SK-N-SH (cell line): ENCODE data around the gene TMEM9. TPM values are rescaled to one million over a fixed set of nuclear protein-coding genes. Genes with fewer than 3 reads are reported as not detected.

Source experiments
- CTCF ChIA-PET: fragments of 300-600, 350-600 bp; formaldehyde crosslinking; extraction: SDS; loops from one replicate; lab custom pipeline; 2021; lab: Yijun Ruan, JAX
- POLR2A ChIA-PET: fragments of 350-600 bp; sonication (Branson Sonifier 250); formaldehyde crosslinking; extraction: SDS; loops from one replicate; lab custom pipeline; 2020; ENCODE audit warnings: antibody characterized with exemption, inconsistent platforms; lab: Yijun Ruan, JAX
- DNase-seq: peaks from one replicate; pipeline ENCODE4 v3.0.0; 2012
- H2AFZ ChIP-seq: fragments of 200-600 bp; sonication (generic); 2 replicates; pipeline ENCODE4 v1.8.1; 2016; ENCODE audit warnings: antibody characterized with exemption, mild to moderate bottlenecking, low read depth
- H3F3A ChIP-seq: fragments of 200-600 bp; sonication (generic); replicated peaks from 2 replicates; pipeline ENCODE3; 2016; ENCODE audit warnings: antibody characterized with exemption, mild to moderate bottlenecking; ENCODE audit not compliant: insufficient read depth
- H3K27ac ChIP-seq, 2 experiments: fragments of 200-500 bp in 1 of 2; fragments of 200-600 bp in 1 of 2; sonication (Bioruptor generic) in 1 of 2; sonication (generic), shearing (Covaris generic) in 1 of 2; 2 replicates each; pipeline versions ENCODE4 v1.5.1 to v1.6.1; 2014 to 2016; ENCODE audit warnings: low read depth in 2 of 2, inconsistent platforms in 1 of 2, low read length in 1 of 2, mild to moderate bottlenecking in 1 of 2, mixed read lengths in 1 of 2
- H3K27me3 ChIP-seq: fragments of 200-600 bp; sonication (generic), shearing (Covaris generic); 2 replicates; pipeline ENCODE4 v1.6.1; 2016; ENCODE audit warnings: mixed run types; ENCODE audit not compliant: insufficient read depth
- H3K36me3 ChIP-seq, 2 experiments: fragments of 200-500 bp in 1 of 2; fragments of 200-600 bp in 1 of 2; sonication (Bioruptor generic) in 1 of 2; sonication (generic) in 1 of 2; replicated peaks in 1 of 2; 2 replicates each; pipeline versions ENCODE3 to v1.5.1; 2014 to 2016; ENCODE audit warnings: low read length in 1 of 2, mild to moderate bottlenecking in 1 of 2; ENCODE audit not compliant: insufficient read depth in 2 of 2, control insufficient read depth in 1 of 2
- H3K4me1 ChIP-seq, 2 experiments: fragments of 200-500 bp in 1 of 2; fragments of 200-600 bp in 1 of 2; sonication (Bioruptor generic) in 1 of 2; sonication (generic), shearing (Covaris generic) in 1 of 2; 2 replicates each; pipeline versions ENCODE4 v1.5.1 to v1.6.1; 2014 to 2016; ENCODE audit warnings: low read depth in 1 of 2, low read length in 1 of 2, mixed run types in 1 of 2; ENCODE audit not compliant: insufficient read depth in 2 of 2, control insufficient read depth in 1 of 2
- H3K4me2 ChIP-seq: fragments of 200-600 bp; sonication (generic), shearing (Covaris generic); 2 replicates; pipeline ENCODE4 v1.6.1; 2017; ENCODE audit warnings: mixed run types
- H3K4me3 ChIP-seq, 2 experiments: fragments of 200-500 bp in 1 of 2; fragments of 200-600 bp in 1 of 2; sonication (Bioruptor generic) in 1 of 2; sonication (generic), shearing (Covaris generic) in 1 of 2; 2 replicates each; pipeline versions ENCODE4 v1.5.1 to v1.8.1; 2014 to 2016; ENCODE audit warnings: low read depth in 2 of 2, inconsistent platforms in 1 of 2, low read length in 1 of 2, mild to moderate bottlenecking in 1 of 2, mixed read lengths in 1 of 2, moderate library complexity in 1 of 2
- H3K79me2 ChIP-seq: fragments of 200-600 bp; sonication (generic); 2 replicates; pipeline ENCODE4 v1.8.1; 2017; ENCODE audit warnings: mild to moderate bottlenecking; ENCODE audit not compliant: insufficient read depth
- H3K9ac ChIP-seq: fragments of 200-600 bp; sonication (generic); 2 replicates; pipeline ENCODE4 v1.6.1; 2017; ENCODE audit warnings: mixed run types
- H3K9me2 ChIP-seq: fragments of 200-600 bp; sonication (generic); 2 replicates; pipeline ENCODE4 v1.6.1; 2017; ENCODE audit warnings: mixed run types
- H3K9me3 ChIP-seq: fragments of 200-600 bp; sonication (generic); 2 replicates; pipeline ENCODE4 v1.6.1; 2017; ENCODE audit warnings: mixed run types, mild to moderate bottlenecking, moderate library complexity
- H4K20me1 ChIP-seq: fragments of 200-600 bp; sonication (generic); 2 replicates; pipeline ENCODE4 v1.6.1; 2017; ENCODE audit warnings: mild to moderate bottlenecking, mixed run types; ENCODE audit not compliant: insufficient read depth
- CHD2 ChIP-seq: fragments of 150-350 bp; IDR thresholded peaks from 2 replicates; pipeline ENCODE4 v1.6.1; 2018; ENCODE audit warnings: low read length; ENCODE audit not compliant: partially characterized antibody
- ELF1 ChIP-seq: IDR thresholded peaks from 2 replicates; pipeline ENCODE4 v1.4.0; 2012
- EZH2phosphoT487 ChIP-seq: fragments of 200-600 bp; sonication (generic); IDR thresholded peaks from 2 replicates; pipeline ENCODE4 v1.6.1; 2017; ENCODE audit warnings: low read depth, mixed run types, mild to moderate bottlenecking, antibody characterized with exemption, moderate library complexity, borderline replicate concordance
- FOSL2 ChIP-seq: IDR thresholded peaks from 2 replicates; pipeline ENCODE4 v1.4.0; 2012; ENCODE audit warnings: low read depth, mild to moderate bottlenecking, moderate library complexity, borderline replicate concordance
- FOXJ3 ChIP-seq: sonication (generic); formaldehyde crosslinking; IDR thresholded peaks from 2 replicates; pipeline ENCODE4 v1.5.1; 2020; ENCODE audit warnings: mild to moderate bottlenecking, missing genetic modification reagents
- GABPA ChIP-seq: IDR thresholded peaks from 2 replicates; pipeline ENCODE4 v1.4.0; 2012; ENCODE audit warnings: low read depth, mild to moderate bottlenecking
- JUND ChIP-seq: IDR thresholded peaks from 2 replicates; pipeline ENCODE4 v1.4.0; 2012
- MXI1 ChIP-seq: IDR thresholded peaks from 2 replicates; pipeline ENCODE4 v1.6.1; 2012; ENCODE audit warnings: mild to moderate bottlenecking, low read depth, low read length, improper control_type of control experiment
- NFIC ChIP-seq: IDR thresholded peaks from 2 replicates; pipeline ENCODE4 v1.4.0; 2012; ENCODE audit warnings: borderline replicate concordance
- NRF1 ChIP-seq: IDR thresholded peaks from 2 replicates; pipeline ENCODE4 v1.6.1; 2012; ENCODE audit warnings: low read depth, mild to moderate bottlenecking, low read length
- PBX3 ChIP-seq: IDR thresholded peaks from 2 replicates; pipeline ENCODE4; 2012
- POLR2AphosphoS5 ChIP-seq: IDR thresholded peaks from 2 replicates; pipeline ENCODE4 v1.6.1; 2012; ENCODE audit warnings: low read depth, low read length
- RAD21 ChIP-seq: IDR thresholded peaks from 2 replicates; pipeline ENCODE4 v1.6.1; 2012; ENCODE audit warnings: mild to moderate bottlenecking, low read length
- REST ChIP-seq: IDR thresholded peaks from 2 replicates; pipeline ENCODE4 v1.6.1; 2012; ENCODE audit warnings: mild to moderate bottlenecking, low read depth, low read length, moderate library complexity
- RFX5 ChIP-seq: IDR thresholded peaks from 2 replicates; pipeline ENCODE4 v1.6.1; 2012; ENCODE audit warnings: mild to moderate bottlenecking, improper control_type of control experiment, low read length
- RXRA ChIP-seq: IDR thresholded peaks from 2 replicates; pipeline ENCODE4 v1.4.0; 2012; ENCODE audit warnings: low read depth, mild to moderate bottlenecking, borderline replicate concordance
- SIN3A ChIP-seq: IDR thresholded peaks from 2 replicates; pipeline ENCODE4 v1.6.1; 2012; ENCODE audit warnings: low read depth, mild to moderate bottlenecking, low read length, moderate library complexity, borderline replicate concordance
- SMC3 ChIP-seq: IDR thresholded peaks from 2 replicates; pipeline ENCODE4 v1.6.1; 2012; ENCODE audit warnings: low read depth, low read length, improper control_type of control experiment
- TCF12 ChIP-seq: IDR thresholded peaks from 2 replicates; pipeline ENCODE4 v1.4.0; 2012
- YY1 ChIP-seq: IDR thresholded peaks from 2 replicates; pipeline ENCODE4 v1.4.0; 2012; ENCODE audit warnings: low read depth, mild to moderate bottlenecking
- WGBS: methylation state at CpG from one replicate; pipeline ENCODE4 v1.1.6; 2017; ENCODE audit warnings: low lambda C conversion rate; 5-methylcytosine and 5-hydroxymethylcytosine counted together
- polyA plus RNA-seq, 3 experiments: library from polyadenylated mRNA; depleted of rRNA; stranded (reverse); fragments of >200 nt; gene quantifications; 2 replicates each; pipeline ENCODE4 v1.2.3, GENCODE V29; 2012
- TF ChIP-seq, protein P1 (sequence below): fragments of 150-350 bp; IDR thresholded peaks from 2 replicates; pipeline ENCODE4 v1.6.1; 2016; ENCODE audit warnings: mild to moderate bottlenecking, low read depth, low read length

Gene TMEM9
- polyA plus RNA-seq (2012; rRNA removed) = 126 and 160 TPM in 2 replicates
- 72.5 and 122 TPM in 2 replicates for polyA plus RNA-seq (2012; cell fraction: cytosol; rRNA removed)
- 97.8 and 148 TPM in 2 replicates for polyA plus RNA-seq (2012; cell fraction: nucleus; rRNA removed)

- H3K79me2 ChIP-seq = peaks cover 15% of the 10 kb centered on the region
- H3F3A ChIP-seq = no peaks in the 10 kb centered on the region
- H3K4me2 ChIP-seq = peak within 1 kb of the TSS; percentile 99
- no peaks in the 10 kb centered on the region for H3K9me2 ChIP-seq
- H2AFZ ChIP-seq = peak within 1 kb of the TSS; percentile 95
- peak within 1 kb of the TSS; percentile 75 for H3K9ac ChIP-seq
- peaks cover 16 to 27% of the 10 kb centered on the region in 2 experiments for H3K36me3 ChIP-seq
- peaks cover 11 to 16% of the 10 kb centered on the region in 2 experiments; a peak in 3 of 4 replicates for H3K4me1 ChIP-seq
- DNase-seq = peak; percentile 97
- H3K4me3 ChIP-seq = peak within 1 kb of the TSS; percentile 63 to 84
- peak within 1 kb of the TSS in 1 of 2 experiments; percentile 86; a peak in 2 of 4 replicates for H3K27ac ChIP-seq
- ChIA-PET POLR2A (interaction anchor here (0.7 to 1.2 kb wide), 7 partner anchors 11 to 35 kb away, joined by 3 to 4 read pairs (median 3); no protein-coding TSS in a partner anchor), CTCF (interaction anchor here (0.6 to 3.0 kb wide), 8 partner anchors 14 to 112 kb away, joined by 3 to 15 read pairs (median 3); no protein-coding TSS in a partner anchor)
- no peaks in the 10 kb centered on the region for H3K9me3 ChIP-seq
- H3K27me3 ChIP-seq = no peaks in the 10 kb centered on the region
- no peaks in the 10 kb centered on the region for H4K20me1 ChIP-seq
- 49% methylated on average over 16 of the region's 31 CpGs for WGBS
- TF ChIP-seq RFX5 = peak; percentile 81
- peak; percentile 98 for TF ChIP-seq PBX3
- peak; percentile 73 for TF ChIP-seq CHD2
- no peak for TF ChIP-seq JUND
- 0 out of 2 replicates have a peak, but pooled peaks have one; percentile 25 for TF ChIP-seq SIN3A
- TF ChIP-seq, protein P1, sequence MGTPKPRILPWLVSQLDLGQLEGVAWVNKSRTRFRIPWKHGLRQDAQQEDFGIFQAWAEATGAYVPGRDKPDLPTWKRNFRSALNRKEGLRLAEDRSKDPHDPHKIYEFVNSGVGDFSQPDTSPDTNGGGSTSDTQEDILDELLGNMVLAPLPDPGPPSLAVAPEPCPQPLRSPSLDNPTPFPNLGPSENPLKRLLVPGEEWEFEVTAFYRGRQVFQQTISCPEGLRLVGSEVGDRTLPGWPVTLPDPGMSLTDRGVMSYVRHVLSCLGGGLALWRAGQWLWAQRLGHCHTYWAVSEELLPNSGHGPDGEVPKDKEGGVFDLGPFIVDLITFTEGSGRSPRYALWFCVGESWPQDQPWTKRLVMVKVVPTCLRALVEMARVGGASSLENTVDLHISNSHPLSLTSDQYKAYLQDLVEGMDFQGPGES = peak; percentile 82
- peak; percentile 48; the same call in 1 of the 2 replicates for TF ChIP-seq POLR2AphosphoS5
- TF ChIP-seq MXI1 = peak; percentile 72
- no peak for TF ChIP-seq FOSL2
- TF ChIP-seq NRF1 = peak; percentile 84
Measured at GRCh38 chr1:201154389-201155165, at the start of gene TMEM9. TMEM9 (minus strand) TSS chr1:201154474; CDS start chr1:201153923, 551 bp downstream.

GRCh38 chr1:201198598-201198997 is 44.3 kb upstream of the TMEM9 start:
- CTCF ChIA-PET = interaction anchor here (1.1 to 3.6 kb wide), 5 partner anchors 13 to 163 kb away, joined by 3 to 15 read pairs (median 3); no protein-coding TSS in a partner anchor
- WGBS = 84% methylated on average over 3 of the region's 3 CpGs
- TF ChIP-seq TCF12 = no peak
- no peak for TF ChIP-seq FOXJ3 (CRISPR knock-in tag)
- no peak for TF ChIP-seq GABPA
- no peak for TF ChIP-seq RXRA
- TF ChIP-seq RAD21 = no peak
- TF ChIP-seq CHD2 = no peak
- no peak for TF ChIP-seq RFX5
- TF ChIP-seq YY1 = no peak
- no peak for TF ChIP-seq REST
- TF ChIP-seq EZH2phosphoT487 = no peak
- TF ChIP-seq NRF1 = no peak
- no peak for TF ChIP-seq ELF1
- no peak for TF ChIP-seq SMC3
- no peak for TF ChIP-seq NFIC

More at GRCh38 chr1:201198598-201198997, 44.3 kb upstream of the TMEM9 start:
- no peaks in the 10 kb centered on the region for H3F3A ChIP-seq
- H3K4me3 ChIP-seq = no peak overlapping the region
- H3K9ac ChIP-seq = no peak overlapping the region
- no peaks in the 10 kb centered on the region for H3K4me1 ChIP-seq
- H3K79me2 ChIP-seq = no peaks in the 10 kb centered on the region
- POLR2A ChIA-PET = no interaction called here
- DNase-seq = no peak
- H3K9me2 ChIP-seq = no peaks in the 10 kb centered on the region
- no peaks in the 10 kb centered on the region for H4K20me1 ChIP-seq
- no peak overlapping the region for H2AFZ ChIP-seq
- no peak overlapping the region for H3K27ac ChIP-seq
- no peak overlapping the region for H3K4me2 ChIP-seq
- H3K9me3 ChIP-seq = no peaks in the 10 kb centered on the region
- H3K27me3 ChIP-seq = peaks cover 3% of the 10 kb centered on the region; the same call in 1 of the 2 replicates
- H3K36me3 ChIP-seq = no peaks in the 10 kb centered on the region
